Liver (tissue), 9 donors: ENCODE data around the gene MCTP1. TPM values are rescaled to one million over a fixed set of nuclear protein-coding genes. Genes with fewer than 3 reads are reported as not detected.

Experiments
- DNase-seq: peaks from one replicate; pipeline ENCODE4 v3.0.0-alpha.2; 2017; ENCODE audit warnings: low spot score
- H3K27ac ChIP-seq, 2 donors: one replicate each; pipeline ENCODE4 v1.7.0; 2013; ENCODE audit warnings: inconsistent platforms in 2 of 2, low read length in 2 of 2, control low read depth in 1 of 2, low read depth in 1 of 2, mild to moderate bottlenecking in 1 of 2
- H3K27me3 ChIP-seq, 4 donors: one replicate each; pipeline versions ENCODE4 v1.6.1 to v1.7.0; 2013; ENCODE audit warnings: low read length in 3 of 4, inconsistent platforms in 1 of 4, mild to moderate bottlenecking in 1 of 4, moderate library complexity in 1 of 4; ENCODE audit not compliant: control insufficient read depth in 4 of 4, insufficient read depth in 4 of 4
- H3K36me3 ChIP-seq, 4 donors: one replicate each; pipeline versions ENCODE4 v1.6.1 to v1.7.0; 2013; ENCODE audit warnings: low read length in 3 of 4, mild to moderate bottlenecking in 3 of 4, low read depth in 1 of 4, moderate library complexity in 1 of 4; ENCODE audit not compliant: control insufficient read depth in 4 of 4, insufficient read depth in 3 of 4
- H3K4me1 ChIP-seq, 4 donors: one replicate each; pipeline versions ENCODE4 v1.6.1 to v1.7.0; 2013; ENCODE audit warnings: low read length in 3 of 4, mild to moderate bottlenecking in 3 of 4, moderate library complexity in 1 of 4; ENCODE audit not compliant: control insufficient read depth in 4 of 4, insufficient read depth in 4 of 4
- H3K4me3 ChIP-seq, 3 donors: one replicate each; pipeline versions ENCODE4 v1.6.1 to v1.7.0; 2013; ENCODE audit warnings: low read length in 3 of 3, control low read depth in 1 of 3, low read depth in 1 of 3, mild to moderate bottlenecking in 1 of 3
- H3K9ac ChIP-seq, 2 donors: one replicate each; pipeline ENCODE4 v1.7.0; 2013; ENCODE audit warnings: low read length in 2 of 2, mild to moderate bottlenecking in 2 of 2, moderate library complexity in 2 of 2, control low read depth in 1 of 2, low read depth in 1 of 2
- H3K9me3 ChIP-seq, 4 donors: one replicate each; pipeline versions ENCODE4 v1.6.1 to v1.7.0; 2013; ENCODE audit warnings: low read length in 3 of 4; ENCODE audit not compliant: control insufficient read depth in 4 of 4
- EGR1 ChIP-seq, 2 donors: IDR thresholded peaks; 2 replicates each; pipeline ENCODE4 v1.6.1; 2016 to 2018; ENCODE audit warnings: antibody characterized with exemption in 2 of 2, low read depth in 2 of 2
- FOXA1 ChIP-seq: IDR thresholded peaks from 2 replicates; pipeline ENCODE4 v1.6.1; 2016; ENCODE audit warnings: antibody characterized with exemption
- FOXA2 ChIP-seq: IDR thresholded peaks from 2 replicates; pipeline ENCODE4 v1.6.1; 2016; ENCODE audit warnings: antibody characterized with exemption
- GABPA ChIP-seq, 2 donors: IDR thresholded peaks in 1 of 2; conservative IDR thresholded peaks in 1 of 2; 2 replicates each; pipeline ENCODE4 v1.6.1; 2016; ENCODE audit warnings: antibody characterized with exemption in 2 of 2, mild to moderate bottlenecking in 1 of 2, moderate library complexity in 1 of 2
- HNF4A ChIP-seq, 2 donors: conservative IDR thresholded peaks; 2 replicates each; pipeline ENCODE4 v1.6.1; 2016; ENCODE audit warnings: antibody characterized with exemption in 2 of 2, mild to moderate bottlenecking in 2 of 2
- HNF4G ChIP-seq: IDR thresholded peaks from 2 replicates; pipeline ENCODE4 v1.6.1; 2016; ENCODE audit warnings: antibody characterized with exemption
- JUND ChIP-seq, 2 donors: IDR thresholded peaks; 2 replicates each; pipeline ENCODE4 v1.6.1; 2016; ENCODE audit warnings: antibody characterized with exemption in 2 of 2
- NR2F2 ChIP-seq: IDR thresholded peaks from 2 replicates; pipeline ENCODE4 v1.6.1; 2016; ENCODE audit warnings: antibody characterized with exemption
- RAD21 ChIP-seq, 2 donors: IDR thresholded peaks; 2 replicates each; pipeline ENCODE4 v1.6.1; 2016; ENCODE audit warnings: antibody characterized with exemption in 2 of 2, mild to moderate bottlenecking in 2 of 2
- RXRA ChIP-seq, 2 donors: IDR thresholded peaks; 2 replicates each; pipeline ENCODE4 v1.6.1; 2017 to 2018; ENCODE audit warnings: antibody characterized with exemption in 2 of 2, mild to moderate bottlenecking in 1 of 2
- SP1 ChIP-seq: IDR thresholded peaks from 2 replicates; pipeline ENCODE4 v1.6.1; 2018; ENCODE audit warnings: antibody characterized with exemption, mild to moderate bottlenecking
- TAF1 ChIP-seq: conservative IDR thresholded peaks from 2 replicates; pipeline ENCODE4 v1.6.1; 2016; ENCODE audit warnings: antibody characterized with exemption, mild to moderate bottlenecking
- WGBS: extraction: QIAGEN DNeasy Blood & Tissue Kit; methylation state at CpG from one replicate; pipeline ENCODE4 v1.1.7; 2013; 5-methylcytosine and 5-hydroxymethylcytosine counted together
- polyA plus RNA-seq, 2 donors: library from polyadenylated mRNA; stranded (reverse) in 1 of 2; unstranded in 1 of 2; fragments of 200-250 nt in 1 of 2; fragments of >200 nt in 1 of 2; fragmentation: Nextera tagmentation in 1 of 2; extraction: Ambion mirVana in 1 of 2; gene quantifications; one replicate each; pipeline versions ENCODE4 v1.2.1 to v1.2.3, GENCODE V29; 2013 to 2015
- total RNA-seq, 2 donors: library from RNA; depleted of rRNA; stranded (reverse); fragments of >200 nt; gene quantifications; one replicate each; pipeline ENCODE4 v1.2.3, GENCODE V29; 2014
- TF ChIP-seq, protein P1 (sequence below): IDR thresholded peaks from 2 replicates; pipeline ENCODE4 v1.6.1; 2016; ENCODE audit warnings: antibody characterized with exemption
- TF ChIP-seq, protein P2 (sequence below): IDR thresholded peaks from 2 replicates; pipeline ENCODE4 v1.6.1; 2016; ENCODE audit warnings: antibody characterized with exemption
- TF ChIP-seq, protein P3 (sequence below): IDR thresholded peaks from 2 replicates; pipeline ENCODE4 v1.6.1; 2016; ENCODE audit warnings: antibody characterized with exemption
- TF ChIP-seq, protein P4 (sequence below): IDR thresholded peaks from 2 replicates; pipeline ENCODE4 v1.6.1; 2016; ENCODE audit warnings: antibody characterized with exemption, mild to moderate bottlenecking
- donor health status: healthy.
- donor health status: healthy.
- donor health status: healthy.
- donor health status: healthy.
- donor health status: healthy.

Gene MCTP1
- total and polyA plus RNA-seq, 4 donors = 0.67 to 7.6 (median 4.3) TPM

DNA sequence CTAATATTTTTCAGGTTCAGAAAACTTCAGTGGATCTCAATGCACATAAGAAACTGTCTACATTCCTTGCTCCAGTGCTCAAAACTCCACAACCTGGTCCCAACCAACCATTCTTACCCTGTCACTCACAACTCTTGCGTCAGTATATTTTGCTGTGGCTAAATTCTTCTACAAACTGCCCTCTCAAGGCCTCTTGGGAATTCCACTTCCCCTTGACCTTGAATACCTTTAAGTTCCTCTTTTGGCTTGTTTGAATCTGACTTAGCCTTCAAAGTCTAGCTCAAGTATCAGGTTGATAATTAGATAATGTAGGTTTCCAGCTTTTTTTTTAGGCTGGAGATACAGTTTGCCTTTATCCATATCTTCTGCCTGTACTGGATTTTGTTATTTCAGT, 538.2 kb downstream of the MCTP1 start:
- TF ChIP-seq, protein P1, sequence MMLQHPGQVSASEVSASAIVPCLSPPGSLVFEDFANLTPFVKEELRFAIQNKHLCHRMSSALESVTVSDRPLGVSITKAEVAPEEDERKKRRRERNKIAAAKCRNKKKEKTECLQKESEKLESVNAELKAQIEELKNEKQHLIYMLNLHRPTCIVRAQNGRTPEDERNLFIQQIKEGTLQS = no peak
- TF ChIP-seq HNF4A (conservative IDR thresholded peaks at IDR 0.05) (no peak), TAF1 (no peak), FOXA1 (no peak), SP1 (no peak)
- H3K27ac ChIP-seq = no peak overlapping the region
- no peaks in the 10 kb centered on the region for H3K9me3 ChIP-seq
- H3K9ac ChIP-seq = no peak overlapping the region
- no peak overlapping the region for H3K4me3 ChIP-seq
- H3K4me1 ChIP-seq = no peaks in the 10 kb centered on the region
- H3K27me3 ChIP-seq = no peaks in the 10 kb centered on the region
- no peak for DNase-seq
- H3K36me3 ChIP-seq = no peaks in the 10 kb centered on the region
- 91% methylated on average over 1 of the region's 1 CpG for WGBS

DNA sequence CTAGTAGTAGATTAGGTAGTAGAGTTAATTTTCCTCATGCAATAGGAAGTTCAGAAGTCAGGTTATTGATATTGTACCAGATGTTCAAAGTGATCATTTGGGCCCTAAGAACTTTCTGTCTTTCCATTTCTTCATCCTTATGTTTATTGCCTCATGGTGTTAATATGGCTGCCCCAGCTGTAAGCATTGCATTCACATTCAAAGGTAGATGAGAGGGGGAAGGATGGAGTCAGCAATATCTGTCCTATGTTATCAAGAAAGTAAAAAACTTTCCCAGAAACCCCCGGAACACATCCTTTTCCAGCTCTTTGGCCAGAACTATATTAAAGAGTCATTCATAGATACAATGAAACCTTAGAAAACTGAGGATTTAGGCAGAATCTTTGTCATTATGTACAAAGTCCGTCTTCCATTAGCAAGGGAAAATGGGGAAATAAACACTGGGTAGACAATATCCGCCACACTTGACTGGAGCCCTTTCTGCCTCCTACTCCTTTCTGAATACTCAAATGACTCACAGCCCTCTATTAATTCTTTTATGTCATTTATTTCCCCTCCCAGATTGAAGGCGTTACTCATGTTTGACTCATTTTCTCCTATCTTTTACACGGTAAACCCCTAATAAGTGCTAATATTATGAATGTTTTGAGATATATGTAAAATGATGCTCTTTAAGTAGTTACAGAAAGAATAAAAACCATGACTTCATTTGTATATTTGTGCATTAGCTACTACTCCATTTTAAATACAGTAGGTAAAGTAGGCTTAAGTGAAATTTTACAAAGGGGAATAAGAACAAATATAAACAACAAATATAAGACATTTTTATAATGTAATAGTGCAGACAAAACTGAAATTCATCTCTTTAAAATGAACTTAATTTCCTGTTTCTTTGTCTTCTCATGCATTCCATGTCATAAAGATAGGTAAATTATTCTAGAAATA, 538.8 kb downstream of the MCTP1 start:
- Histone ChIP-seq H3K9me3 (no peaks in the 10 kb centered on the region), H3K4me1 (no peaks in the 10 kb centered on the region), H3K27me3 (no peaks in the 10 kb centered on the region), H3K9ac (no peak overlapping the region), H3K27ac (no peak overlapping the region), H3K36me3 (no peaks in the 10 kb centered on the region), H3K4me3 (no peak overlapping the region)
- DNase-seq = no peak
- TF ChIP-seq RXRA (IDR thresholded peaks at IDR 0.05) (no peak), HNF4G (no peak)
- WGBS = 83% methylated on average over 5 of the region's 5 CpGs

DNA sequence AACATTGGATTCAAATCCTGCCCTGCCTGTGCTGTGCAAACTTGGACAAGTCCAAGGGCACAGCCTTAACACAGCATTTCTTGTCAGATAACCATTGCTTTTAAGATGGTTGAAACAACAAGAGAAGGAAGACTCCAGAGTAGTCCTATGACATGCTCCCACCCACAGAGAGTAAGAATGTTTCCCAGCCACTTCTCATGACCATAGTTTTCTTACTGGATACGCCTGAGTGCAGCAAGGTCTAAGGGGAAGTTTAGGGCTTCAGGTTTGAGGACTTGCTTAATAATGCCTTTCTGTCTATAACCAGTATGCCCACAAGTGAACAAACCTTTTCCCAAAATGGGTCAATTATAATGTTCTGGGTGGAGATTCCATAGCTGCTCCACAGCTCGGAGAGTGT, 540.0 kb downstream of the MCTP1 start:
- no peak overlapping the region for H3K27ac ChIP-seq
- H3K9ac ChIP-seq = no peak overlapping the region
- H3K27me3 ChIP-seq = no peaks in the 10 kb centered on the region
- no peaks in the 10 kb centered on the region for H3K4me1 ChIP-seq
- WGBS = 91% methylated on average over 2 of the region's 2 CpGs
- H3K4me3 ChIP-seq = no peak overlapping the region
- TF ChIP-seq RAD21 (IDR thresholded peaks at IDR 0.05) = no peak
- H3K9me3 ChIP-seq = no peaks in the 10 kb centered on the region
- no peaks in the 10 kb centered on the region for H3K36me3 ChIP-seq
- no peak for DNase-seq

DNA sequence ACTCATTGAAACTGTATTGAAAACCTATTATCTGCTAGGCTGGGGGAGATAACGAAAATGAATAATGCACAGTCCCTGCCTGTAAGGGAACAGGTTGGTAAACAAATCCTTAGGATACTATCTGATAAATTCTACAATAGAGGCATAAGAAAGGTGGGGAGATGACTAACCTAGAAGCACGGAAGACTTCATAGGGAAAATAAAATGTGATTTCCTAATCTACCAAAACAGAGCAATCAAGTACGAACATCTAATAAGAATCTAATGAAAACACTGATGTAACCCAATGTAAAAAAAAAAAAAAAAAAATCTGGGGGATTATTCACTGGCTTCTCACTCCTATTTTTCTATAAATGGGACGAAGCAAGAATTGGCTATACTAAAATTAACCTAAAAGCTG, 542.0 kb downstream of the MCTP1 start:
- DNase-seq = no peak

More for the DNA sequence above, 542.0 kb downstream of the MCTP1 start:
- no peak for TF ChIP-seq TAF1
- TF ChIP-seq RAD21 (IDR thresholded peaks at IDR 0.05) = no peak
- TF ChIP-seq EGR1 (IDR thresholded peaks at IDR 0.05; ENCODE audit: low read depth in 2 of 2) = no peak
- TF ChIP-seq, protein P2, sequence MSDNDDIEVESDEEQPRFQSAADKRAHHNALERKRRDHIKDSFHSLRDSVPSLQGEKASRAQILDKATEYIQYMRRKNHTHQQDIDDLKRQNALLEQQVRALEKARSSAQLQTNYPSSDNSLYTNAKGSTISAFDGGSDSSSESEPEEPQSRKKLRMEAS = no peak
- TF ChIP-seq GABPA (IDR thresholded peaks at IDR 0.05 in 1 of 2, conservative IDR thresholded peaks at IDR 0.05 in 1 of 2) = no peak
- no peak for TF ChIP-seq JUND (IDR thresholded peaks at IDR 0.05)
- TF ChIP-seq SP1 = no peak
- TF ChIP-seq, protein P3, sequence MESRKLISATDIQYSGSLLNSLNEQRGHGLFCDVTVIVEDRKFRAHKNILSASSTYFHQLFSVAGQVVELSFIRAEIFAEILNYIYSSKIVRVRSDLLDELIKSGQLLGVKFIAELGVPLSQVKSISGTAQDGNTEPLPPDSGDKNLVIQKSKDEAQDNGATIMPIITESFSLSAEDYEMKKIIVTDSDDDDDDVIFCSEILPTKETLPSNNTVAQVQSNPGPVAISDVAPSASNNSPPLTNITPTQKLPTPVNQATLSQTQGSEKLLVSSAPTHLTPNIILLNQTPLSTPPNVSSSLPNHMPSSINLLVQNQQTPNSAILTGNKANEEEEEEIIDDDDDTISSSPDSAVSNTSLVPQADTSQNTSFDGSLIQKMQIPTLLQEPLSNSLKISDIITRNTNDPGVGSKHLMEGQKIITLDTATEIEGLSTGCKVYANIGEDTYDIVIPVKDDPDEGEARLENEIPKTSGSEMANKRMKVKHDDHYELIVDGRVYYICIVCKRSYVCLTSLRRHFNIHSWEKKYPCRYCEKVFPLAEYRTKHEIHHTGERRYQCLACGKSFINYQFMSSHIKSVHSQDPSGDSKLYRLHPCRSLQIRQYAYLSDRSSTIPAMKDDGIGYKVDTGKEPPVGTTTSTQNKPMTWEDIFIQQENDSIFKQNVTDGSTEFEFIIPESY = no peak
- no peak for TF ChIP-seq RXRA (IDR thresholded peaks at IDR 0.05)
- no peak for TF ChIP-seq FOXA1
- TF ChIP-seq FOXA2 = no peak
- TF ChIP-seq, protein P4, sequence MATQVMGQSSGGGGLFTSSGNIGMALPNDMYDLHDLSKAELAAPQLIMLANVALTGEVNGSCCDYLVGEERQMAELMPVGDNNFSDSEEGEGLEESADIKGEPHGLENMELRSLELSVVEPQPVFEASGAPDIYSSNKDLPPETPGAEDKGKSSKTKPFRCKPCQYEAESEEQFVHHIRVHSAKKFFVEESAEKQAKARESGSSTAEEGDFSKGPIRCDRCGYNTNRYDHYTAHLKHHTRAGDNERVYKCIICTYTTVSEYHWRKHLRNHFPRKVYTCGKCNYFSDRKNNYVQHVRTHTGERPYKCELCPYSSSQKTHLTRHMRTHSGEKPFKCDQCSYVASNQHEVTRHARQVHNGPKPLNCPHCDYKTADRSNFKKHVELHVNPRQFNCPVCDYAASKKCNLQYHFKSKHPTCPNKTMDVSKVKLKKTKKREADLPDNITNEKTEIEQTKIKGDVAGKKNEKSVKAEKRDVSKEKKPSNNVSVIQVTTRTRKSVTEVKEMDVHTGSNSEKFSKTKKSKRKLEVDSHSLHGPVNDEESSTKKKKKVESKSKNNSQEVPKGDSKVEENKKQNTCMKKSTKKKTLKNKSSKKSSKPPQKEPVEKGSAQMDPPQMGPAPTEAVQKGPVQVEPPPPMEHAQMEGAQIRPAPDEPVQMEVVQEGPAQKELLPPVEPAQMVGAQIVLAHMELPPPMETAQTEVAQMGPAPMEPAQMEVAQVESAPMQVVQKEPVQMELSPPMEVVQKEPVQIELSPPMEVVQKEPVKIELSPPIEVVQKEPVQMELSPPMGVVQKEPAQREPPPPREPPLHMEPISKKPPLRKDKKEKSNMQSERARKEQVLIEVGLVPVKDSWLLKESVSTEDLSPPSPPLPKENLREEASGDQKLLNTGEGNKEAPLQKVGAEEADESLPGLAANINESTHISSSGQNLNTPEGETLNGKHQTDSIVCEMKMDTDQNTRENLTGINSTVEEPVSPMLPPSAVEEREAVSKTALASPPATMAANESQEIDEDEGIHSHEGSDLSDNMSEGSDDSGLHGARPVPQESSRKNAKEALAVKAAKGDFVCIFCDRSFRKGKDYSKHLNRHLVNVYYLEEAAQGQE = no peak
- TF ChIP-seq HNF4G = no peak
- no peak for TF ChIP-seq HNF4A (conservative IDR thresholded peaks at IDR 0.05)
- no peak for TF ChIP-seq NR2F2
- Histone ChIP-seq H3K36me3 (no peaks in the 10 kb centered on the region), H3K4me1 (no peaks in the 10 kb centered on the region), H3K27ac (no peak overlapping the region), H3K9me3 (no peaks in the 10 kb centered on the region), H3K9ac (no peak overlapping the region), H3K27me3 (no peaks in the 10 kb centered on the region), H3K4me3 (no peak overlapping the region)
- WGBS = 68% methylated on average over 4 of the region's 4 CpGs
